IMR-90 (cell line): ENCODE data around the gene DAG1. TPM values are rescaled to one million over a fixed set of nuclear protein-coding genes. Genes with fewer than 3 reads are reported as not detected.
A peak's percentile ranks its signal among the peaks of the same experiment; 100 is the strongest.

ENCODE experiments used
- ATAC-seq: fragments of 200-7000 bp; cut with Tn5 transposase; 2 replicates; pipeline ENCODE4 v1.9.1; 2020; ENCODE audit warnings: low read depth, mild to moderate bottlenecking, moderate library complexity
- Bru-seq: library from RNA; stranded (reverse); fragments of 400-500 nt; gene quantifications from one replicate; lab custom pipeline; 2021; lab: Mats Ljungman, UMichigan
- BruChase-seq, 2 experiments: library from RNA; stranded (reverse); fragments of 400-500 nt; gene quantifications; one replicate each; lab custom pipeline; 2021; lab: Mats Ljungman, UMichigan
- BruUV-seq: library from RNA; stranded (reverse); fragments of 400-500 nt; replicated peaks from 2 replicates; lab custom pipeline; 2021; lab: Mats Ljungman, UMichigan
- CTCF ChIA-PET: fragments of 300-600 bp; formaldehyde crosslinking; extraction: SDS; loops from one replicate; lab custom pipeline; 2021; ENCODE audit warnings: antibody characterized with exemption; lab: Yijun Ruan, JAX
- POLR2A ChIA-PET: fragments of 300-600 bp; sonication (Branson Sonifier 250); formaldehyde crosslinking; loops from one replicate; lab custom pipeline; 2022; ENCODE audit warnings: antibody characterized with exemption; ENCODE audit not compliant: unreplicated experiment; lab: Charles Lee
- DNase-seq: peaks from one replicate; pipeline ENCODE4 v3.0.0; 2013
- H2AFZ ChIP-seq: replicated peaks from 2 replicates; pipeline ENCODE3; 2013; ENCODE audit warnings: low read length, mild to moderate bottlenecking; ENCODE audit not compliant: poor library complexity
- H2AK5ac ChIP-seq: 2 replicates; pipeline ENCODE4 v1.6.1; 2013; ENCODE audit warnings: low read depth, low read length, inconsistent platforms
- H2AK9ac ChIP-seq: replicated peaks from 2 replicates; pipeline ENCODE3; 2013; ENCODE audit warnings: mild to moderate bottlenecking, low read depth, low read length, moderate library complexity; ENCODE audit not compliant: poor library complexity
- H2BK120ac ChIP-seq: 2 replicates; pipeline ENCODE4 v1.6.1; 2013; ENCODE audit warnings: low read depth, low read length, inconsistent platforms
- H2BK15ac ChIP-seq: 3 replicates; pipeline ENCODE4 v1.6.1; 2013; ENCODE audit warnings: low read depth, low read length, inconsistent platforms
- H2BK20ac ChIP-seq: 2 replicates; pipeline ENCODE4 v1.6.1; 2013; ENCODE audit warnings: low read depth, mild to moderate bottlenecking, inconsistent platforms, low read length, moderate library complexity
- H2BK5ac ChIP-seq: 2 replicates; pipeline ENCODE4 v1.6.1; 2013; ENCODE audit warnings: mild to moderate bottlenecking, low read depth, low read length, inconsistent platforms; ENCODE audit not compliant: poor library complexity, severe bottlenecking
- H3K14ac ChIP-seq: replicated peaks from 2 replicates; pipeline ENCODE4 v1.6.1; 2013; ENCODE audit warnings: low read depth, low read length, inconsistent platforms
- H3K18ac ChIP-seq: 2 replicates; pipeline ENCODE4 v1.6.1; 2013; ENCODE audit warnings: low read depth, low read length, control low read depth
- H3K23ac ChIP-seq: 2 replicates; pipeline ENCODE4 v1.6.1; 2013; ENCODE audit warnings: low read depth, low read length, inconsistent platforms
- H3K27ac ChIP-seq: 2 replicates; pipeline ENCODE4 v1.5.1; 2013; ENCODE audit warnings: mild to moderate bottlenecking, control low read depth, low read length; ENCODE audit not compliant: insufficient read depth
- H3K27me3 ChIP-seq: 2 replicates; pipeline ENCODE4 v1.6.1; 2013; ENCODE audit warnings: low read length; ENCODE audit not compliant: control insufficient read depth, insufficient read depth
- H3K36me3 ChIP-seq: 2 replicates; pipeline ENCODE4 v1.6.1; 2013; ENCODE audit warnings: low read length, mixed read lengths; ENCODE audit not compliant: control insufficient read depth, insufficient read depth
- H3K4ac ChIP-seq: 2 replicates; pipeline ENCODE4 v1.6.1; 2013; ENCODE audit warnings: low read depth, low read length, inconsistent platforms
- H3K4me1 ChIP-seq: 2 replicates; pipeline ENCODE4 v1.6.1; 2013; ENCODE audit warnings: low read length, mixed read lengths; ENCODE audit not compliant: control insufficient read depth, insufficient read depth
- H3K4me2 ChIP-seq: 2 replicates; pipeline ENCODE4 v1.6.1; 2013; ENCODE audit warnings: low read depth, mild to moderate bottlenecking, control low read depth, low read length, moderate library complexity
- H3K4me3 ChIP-seq: 2 replicates; pipeline ENCODE4 v1.5.1; 2013; ENCODE audit warnings: low read depth, mild to moderate bottlenecking, control low read depth, low read length, moderate library complexity; ENCODE audit not compliant: insufficient read depth
- H3K56ac ChIP-seq: 2 replicates; pipeline ENCODE4 v1.6.1; 2013; ENCODE audit warnings: low read length, inconsistent platforms; ENCODE audit not compliant: insufficient read depth; ENCODE audit errors: extremely low read depth
- H3K79me1 ChIP-seq, 2 experiments: 2 replicates each; pipeline ENCODE4 v1.6.1; 2013; ENCODE audit warnings: low read length in 2 of 2, inconsistent platforms in 1 of 2, low read depth in 1 of 2
- H3K9ac ChIP-seq: 2 replicates; pipeline ENCODE4 v1.6.1; 2013; ENCODE audit warnings: low read depth, low read length, control low read depth
- H3K9me1 ChIP-seq: 2 replicates; pipeline ENCODE4 v1.6.1; 2013; ENCODE audit warnings: low read length, inconsistent platforms; ENCODE audit not compliant: insufficient read depth
- H3K9me3 ChIP-seq: 2 replicates; pipeline ENCODE4 v1.6.1; 2013; ENCODE audit warnings: low read length; ENCODE audit not compliant: control insufficient read depth, insufficient read depth
- H4K20me1 ChIP-seq: 2 replicates; pipeline ENCODE4 v1.6.1; 2013; ENCODE audit warnings: low read length, inconsistent platforms; ENCODE audit not compliant: insufficient read depth
- H4K5ac ChIP-seq: 2 replicates; pipeline ENCODE4 v1.6.1; 2013; ENCODE audit warnings: mild to moderate bottlenecking, low read depth, low read length, control low read depth
- H4K8ac ChIP-seq, 2 experiments: 2 replicates each; pipeline ENCODE4 v1.6.1; 2013; ENCODE audit warnings: low read depth in 2 of 2, low read length in 2 of 2, control low read depth in 1 of 2, inconsistent platforms in 1 of 2
- H4K91ac ChIP-seq: 2 replicates; pipeline ENCODE4 v1.6.1; 2013; ENCODE audit warnings: low read depth, low read length, inconsistent platforms; ENCODE audit not compliant: insufficient read depth
- BHLHE40 ChIP-seq: fragments of 150-350 bp; IDR thresholded peaks from 2 replicates; pipeline ENCODE4 v1.6.1; 2016; ENCODE audit warnings: mild to moderate bottlenecking, low read depth, low read length
- CHD1 ChIP-seq: IDR thresholded peaks from 2 replicates; pipeline ENCODE4 v1.6.1; 2012; ENCODE audit warnings: low read depth, low read length, improper control_type of control experiment
- MAZ ChIP-seq: IDR thresholded peaks from 2 replicates; pipeline ENCODE4 v1.6.1; 2012; ENCODE audit warnings: low read depth, mild to moderate bottlenecking, low read length, improper control_type of control experiment, moderate library complexity, borderline replicate concordance
- MXI1 ChIP-seq: IDR thresholded peaks from 2 replicates; pipeline ENCODE4 v1.6.1; 2012; ENCODE audit warnings: low read depth, mild to moderate bottlenecking, low read length, moderate library complexity, borderline replicate concordance
- NFE2L2 ChIP-seq: fragments of 150-350 bp; IDR thresholded peaks from 2 replicates; pipeline ENCODE4 v1.6.1; 2016; ENCODE audit warnings: low read depth, mild to moderate bottlenecking, low read length
- POLR2A ChIP-seq: IDR thresholded peaks from 2 replicates; pipeline ENCODE4 v1.6.1; 2012; ENCODE audit warnings: mild to moderate bottlenecking, low read depth, low read length
- RCOR1 ChIP-seq: IDR thresholded peaks from 2 replicates; pipeline ENCODE4 v1.6.1; 2012; ENCODE audit warnings: mild to moderate bottlenecking, low read length, improper control_type of control experiment; ENCODE audit not compliant: insufficient replicate concordance
- WGBS, 2 experiments: methylation state at CpG; one replicate each; pipeline versions ENCODE4 v1.1.5 to v1.1.7; 2013; ENCODE audit warnings: missing lambda C conversion rate in 2 of 2; ENCODE audit not compliant: insufficient read length in 1 of 2; ENCODE audit errors: extremely low coverage in 2 of 2; 5-methylcytosine and 5-hydroxymethylcytosine counted together
- dilution Hi-C: fragments of 300-500 bp; cut with HindIII; formaldehyde crosslinking; loops from one replicate; pipeline ENCODE4 v1.14.3; 2018; ENCODE audit warnings: low sequenced_read_pairs; ENCODE audit not compliant: unreplicated experiment
- in situ Hi-C: fragments of 300-500 bp; cut with MboI; formaldehyde crosslinking; loops from 3 replicates; pipeline ENCODE4 v1.14.3; 2019; ENCODE audit warnings: low sequenced_read_pairs, inconsistent platforms, mixed read lengths
- intact Hi-C: fragments of 100-400 bp; cut with micrococcal nuclease; formaldehyde crosslinking; loops from 2 replicates; pipeline ENCODE4 v1.10.0; 2022
- long read RNA-seq: library from polyadenylated mRNA; unstranded; transcript quantifications from one replicate; pipeline ENCODE4 v2.0.0, GENCODE V29; 2021; ENCODE audit not compliant: unreplicated experiment
- polyA plus RNA-seq, 3 experiments: library from polyadenylated mRNA; depleted of rRNA; stranded (reverse); fragments of >200 nt; gene quantifications; 2 replicates each; pipeline ENCODE4 v1.2.3, GENCODE V29; 2012; ENCODE audit warnings: low replicate concordance in 1 of 3
- total RNA-seq: library from RNA; depleted of rRNA; stranded (reverse); fragments of >200 nt; gene quantifications from 2 replicates; pipeline ENCODE4 v1.2.3, GENCODE V29; 2012; rRNA removed
- TF ChIP-seq, protein P1 (sequence below): fragments of 150-350 bp; IDR thresholded peaks from 2 replicates; pipeline ENCODE4 v1.6.1; 2017; ENCODE audit warnings: mild to moderate bottlenecking, antibody characterized with exemption, low read length, low read depth
- TF ChIP-seq, protein P2 (sequence below): conservative IDR thresholded peaks from 2 replicates; pipeline ENCODE4 v1.5.1; 2012; ENCODE audit warnings: mild to moderate bottlenecking, low read depth, low read length, improper control_type of control experiment

The DAG1 gene
- total RNA-seq (30.8 and 31.0 TPM in 2 replicates), polyA plus RNA-seq (2012; rRNA removed) (40.2 and 41.0 TPM in 2 replicates), Bru-seq, nascent RNA (percentile 61 among the genes with signal in this experiment), BruChase-seq, experiment 1, labeled RNA remaining after a 6-hour chase (percentile 84 among the genes with signal in this experiment), BruChase-seq, experiment 2, labeled RNA remaining after a 2-hour chase (percentile 67 among the genes with signal in this experiment)
- 18.8 and 41.4 TPM in 2 replicates for polyA plus RNA-seq (2012; cell fraction: cytosol; rRNA removed)
- 19.0 and 23.3 TPM in 2 replicates for polyA plus RNA-seq (2012; cell fraction: nucleus; rRNA removed; ENCODE audit: low replicate concordance)
- long read RNA-seq, full-length matches to known transcripts, result 1 of 38 reads
- long read RNA-seq, partial matches to known transcripts, result 0 of 38 reads
- long read RNA-seq, other reads (novel, unspliced or antisense), result 37 of 38 reads

DNA sequence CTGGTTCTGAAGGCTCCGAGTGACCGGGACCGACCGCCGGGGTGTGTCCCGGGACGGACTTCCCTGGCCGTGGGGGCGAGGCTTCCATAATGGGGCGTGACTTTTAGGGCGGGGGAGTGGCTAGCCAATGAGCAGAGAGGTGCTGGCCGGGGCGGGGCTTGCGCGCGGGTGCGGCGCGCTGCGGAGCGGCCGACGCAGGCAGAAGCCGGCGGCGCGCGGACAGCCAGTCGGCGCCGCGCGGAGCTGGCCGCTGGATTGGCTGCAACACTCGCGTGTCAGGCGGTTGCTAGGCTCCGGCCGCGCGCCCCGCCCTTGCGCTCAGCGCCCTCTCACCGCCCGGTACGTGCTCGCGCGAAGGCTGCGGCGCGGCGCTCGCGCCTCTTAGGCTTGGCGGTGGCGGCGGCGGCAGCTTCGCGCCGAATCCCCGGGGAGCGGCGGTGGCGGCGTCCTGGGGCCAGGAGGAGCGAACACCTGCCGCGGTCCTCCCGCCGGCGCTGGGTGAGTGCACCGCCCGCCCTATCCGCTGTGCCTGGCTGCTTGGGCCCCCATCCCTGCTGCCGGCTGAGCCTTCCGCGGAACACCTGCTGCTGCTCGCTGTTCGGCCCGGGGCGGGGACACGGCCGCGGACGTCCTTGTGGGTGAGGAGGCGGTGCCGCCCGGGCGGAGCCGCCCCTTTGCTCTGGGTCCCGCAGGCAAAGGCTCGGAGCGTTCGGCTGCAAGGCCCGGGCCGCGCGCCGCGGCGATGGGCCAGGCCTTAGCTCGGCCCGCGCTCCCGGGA, at the start of gene DAG1:
DAG1 (plus strand) TSS at position 332 of the 778 bp plus-strand sequence. CDS start 40,268 bp downstream, outside the sequence.
- peak; percentile 91 for ATAC-seq
- no peaks in the 10 kb centered on the region for H3K36me3 ChIP-seq
- peak within 1 kb of the TSS; percentile 96 for H3K9ac ChIP-seq
- TF ChIP-seq BHLHE40, result no peak
- no peak; the same call in 1 of the 2 replicates for TF ChIP-seq MAZ
- TF ChIP-seq POLR2A, result peak; percentile 36
- TF ChIP-seq NFE2L2, result no peak
- no peak for TF ChIP-seq CHD1
- TF ChIP-seq, protein P1, sequence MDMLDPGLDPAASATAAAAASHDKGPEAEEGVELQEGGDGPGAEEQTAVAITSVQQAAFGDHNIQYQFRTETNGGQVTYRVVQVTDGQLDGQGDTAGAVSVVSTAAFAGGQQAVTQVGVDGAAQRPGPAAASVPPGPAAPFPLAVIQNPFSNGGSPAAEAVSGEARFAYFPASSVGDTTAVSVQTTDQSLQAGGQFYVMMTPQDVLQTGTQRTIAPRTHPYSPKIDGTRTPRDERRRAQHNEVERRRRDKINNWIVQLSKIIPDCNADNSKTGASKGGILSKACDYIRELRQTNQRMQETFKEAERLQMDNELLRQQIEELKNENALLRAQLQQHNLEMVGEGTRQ, result no peak
- peak; percentile 66 for TF ChIP-seq RCOR1
- TF ChIP-seq, protein P2, sequence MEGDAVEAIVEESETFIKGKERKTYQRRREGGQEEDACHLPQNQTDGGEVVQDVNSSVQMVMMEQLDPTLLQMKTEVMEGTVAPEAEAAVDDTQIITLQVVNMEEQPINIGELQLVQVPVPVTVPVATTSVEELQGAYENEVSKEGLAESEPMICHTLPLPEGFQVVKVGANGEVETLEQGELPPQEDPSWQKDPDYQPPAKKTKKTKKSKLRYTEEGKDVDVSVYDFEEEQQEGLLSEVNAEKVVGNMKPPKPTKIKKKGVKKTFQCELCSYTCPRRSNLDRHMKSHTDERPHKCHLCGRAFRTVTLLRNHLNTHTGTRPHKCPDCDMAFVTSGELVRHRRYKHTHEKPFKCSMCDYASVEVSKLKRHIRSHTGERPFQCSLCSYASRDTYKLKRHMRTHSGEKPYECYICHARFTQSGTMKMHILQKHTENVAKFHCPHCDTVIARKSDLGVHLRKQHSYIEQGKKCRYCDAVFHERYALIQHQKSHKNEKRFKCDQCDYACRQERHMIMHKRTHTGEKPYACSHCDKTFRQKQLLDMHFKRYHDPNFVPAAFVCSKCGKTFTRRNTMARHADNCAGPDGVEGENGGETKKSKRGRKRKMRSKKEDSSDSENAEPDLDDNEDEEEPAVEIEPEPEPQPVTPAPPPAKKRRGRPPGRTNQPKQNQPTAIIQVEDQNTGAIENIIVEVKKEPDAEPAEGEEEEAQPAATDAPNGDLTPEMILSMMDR, result no peak
- peak; percentile 57; the same call in 1 of the 2 replicates for TF ChIP-seq MXI1
- peak within 1 kb of the TSS; percentile 91 for H3K4me3 ChIP-seq
- ChIA-PET POLR2A (interaction anchor here (0.6 kb wide), 1 partner anchor 466 kb away, joined by 4 read pairs; no protein-coding TSS in a partner anchor), CTCF (no interaction called here)
- peak within 1 kb of the TSS; percentile 99 for H2AK9ac ChIP-seq
- H2BK5ac ChIP-seq, result peak within 1 kb of the TSS; percentile 94
- intact Hi-C loops (loop anchor here (2.0 kb wide), 1 partner anchor 31 kb away; no protein-coding TSS in a partner anchor), dilution Hi-C loops (no loop called here), in situ Hi-C loops (no loop called here)
- H3K56ac ChIP-seq, result peak within 1 kb of the TSS; percentile 93
- no TSS peak for BruUV-seq
- H3K18ac ChIP-seq, result peak within 1 kb of the TSS; percentile 81
- H3K27me3 ChIP-seq, result no peaks in the 10 kb centered on the region
- H4K20me1 ChIP-seq, result peaks cover 3% of the 10 kb centered on the region
- peaks cover 11 to 25% of the 10 kb centered on the region in 2 experiments; a peak in 3 of 4 replicates for H3K79me1 ChIP-seq
- peak within 1 kb of the TSS; percentile 97 for H3K23ac ChIP-seq
- peak; percentile 95 for DNase-seq
- peak within 1 kb of the TSS; percentile 92 to 99 for H4K8ac ChIP-seq
- peak within 1 kb of the TSS; percentile 85 for H3K27ac ChIP-seq
- H4K91ac ChIP-seq, result peak within 1 kb of the TSS; percentile 90
- peak within 1 kb of the TSS; percentile 90 for H3K4me2 ChIP-seq
- peaks cover 13% of the 10 kb centered on the region for H3K4me1 ChIP-seq
- H2AFZ ChIP-seq, result peak within 1 kb of the TSS; percentile 99
- WGBS, 2 experiments, result 1% methylated on average over 29 of the region's 108 CpGs; no CpG with 5 or more reads in 1 of the 2 experiments
- peak within 1 kb of the TSS; percentile 94 for H2BK120ac ChIP-seq
- H4K5ac ChIP-seq, result peak within 1 kb of the TSS; percentile 89
- peak within 1 kb of the TSS; percentile 98 for H3K4ac ChIP-seq
- H3K9me3 ChIP-seq, result no peaks in the 10 kb centered on the region
- H2BK20ac ChIP-seq, result peak within 1 kb of the TSS; percentile 73
- peak within 1 kb of the TSS; percentile 96 for H2AK5ac ChIP-seq
- H3K9me1 ChIP-seq, result peaks cover 7% of the 10 kb centered on the region
- peak within 1 kb of the TSS; percentile 97 for H3K14ac ChIP-seq
- H2BK15ac ChIP-seq, result peak within 1 kb of the TSS; percentile 86; the same call in 1 of the 3 replicates
